NOMO-1 treated with DMSO at 0.1 percent for 48 hours (cell line): ENCODE data around the gene MRPL23.

Source experiments
- DNase-seq: peaks from one replicate; lab custom pipeline; 2025; ENCODE audit not compliant: unreplicated experiment; lab: John Stamatoyannopoulos, UW

The MRPL23 gene

GRCh38 chr11:1988667-1989317 lies 41.7 kb downstream of the MRPL23 start:
- no peak for DNase-seq

- no peak for DNase-seq
Observed at GRCh38 chr11:1989953-1990352, 42.8 kb downstream of the MRPL23 start.

- DNase-seq: no peak
Observed at GRCh38 chr11:1990872-1991578, 43.9 kb downstream of the MRPL23 start.

GRCh38 chr11:1992111-1992510 lies 45.0 kb downstream of the MRPL23 start:
- DNase-seq: no peak

GRCh38 chr11:1994121-1994520 lies 47.0 kb downstream of the MRPL23 start:
- DNase-seq: no peak

GRCh38 chr11:1997755-1998154 lies 50.6 kb downstream of the MRPL23 start, which contains the start of gene H19:
Gene H19, minus strand, starts transcription at chr11:1997842.
- DNase-seq: no peak

- no peak for DNase-seq
Observed at GRCh38 chr11:1998290-1998689, 51.2 kb downstream of the MRPL23 start.

GRCh38 chr11:1998861-1999260 lies 51.7 kb downstream of the MRPL23 start:
- no peak for DNase-seq

GRCh38 chr11:2002042-2002776 lies 55.1 kb downstream of the MRPL23 start:
- DNase-seq: no peak

GRCh38 chr11:2002807-2003206 lies 55.7 kb downstream of the MRPL23 start:
- DNase-seq: no peak

GRCh38 chr11:2004466-2004865 lies 57.3 kb downstream of the MRPL23 start:
- no peak for DNase-seq
